PC-3 (cell line): ENCODE measurements around the gene DNHD1. TPM values are rescaled to one million over a fixed set of nuclear protein-coding genes. Genes with fewer than 3 reads are reported as not detected.

ENCODE experiments used
- ATAC-seq: fragments of 200-7000 bp; cut with Tn5 transposase; 2 replicates; pipeline ENCODE4 v1.9.1; 2020; ENCODE audit warnings: mild to moderate bottlenecking, moderate library complexity
- BruUV-seq: library from RNA; stranded (reverse); fragments of 400-500 nt; replicated peaks from 2 replicates; lab custom pipeline; 2021; lab: Mats Ljungman, UMichigan
- CTCF ChIA-PET: fragments of 300-600 bp; sonication (Branson Sonifier 250); formaldehyde crosslinking; loops from one replicate; lab custom pipeline; 2022; ENCODE audit warnings: antibody characterized with exemption; lab: Charles Lee
- POLR2A ChIA-PET: fragments of 300-600 bp; sonication (Branson Sonifier 250); formaldehyde crosslinking; loops from one replicate; lab custom pipeline; 2022; ENCODE audit warnings: antibody characterized with exemption; ENCODE audit not compliant: unreplicated experiment; lab: Charles Lee
- DNase-seq: peaks from one replicate; pipeline ENCODE4 v3.0.0-alpha.2; 2015
- H2AFZ ChIP-seq: fragments of 300-600 bp; sonication (generic); 2 replicates; pipeline ENCODE4 v1.6.0; 2016; ENCODE audit warnings: antibody characterized with exemption, low read length
- H3F3A ChIP-seq: fragments of 300-600 bp; sonication (generic); one replicate; pipeline ENCODE4 v1.6.0; 2017; ENCODE audit warnings: antibody characterized with exemption, low read length, control low read depth, mild to moderate bottlenecking; ENCODE audit not compliant: unreplicated experiment
- H3K27ac ChIP-seq: fragments of 300-600 bp; sonication (generic); 2 replicates; pipeline ENCODE4 v1.5.1; 2016; ENCODE audit warnings: mild to moderate bottlenecking, low read length
- H3K27me3 ChIP-seq: fragments of 300-600 bp; sonication (generic); 2 replicates; pipeline ENCODE4 v1.6.1; 2016; ENCODE audit warnings: low read length, mixed read lengths
- H3K36me3 ChIP-seq: fragments of 300-600 bp; sonication (generic); 2 replicates; pipeline ENCODE4 v1.6.1; 2016; ENCODE audit warnings: low read depth, mixed run types, low read length, mixed read lengths
- H3K4me1 ChIP-seq: fragments of 300-600 bp; sonication (generic); 2 replicates; pipeline ENCODE4 v1.5.1; 2016; ENCODE audit warnings: low read length; ENCODE audit not compliant: insufficient read depth
- H3K4me2 ChIP-seq: fragments of 300-600 bp; sonication (generic); 2 replicates; pipeline ENCODE4 v1.6.0; 2016; ENCODE audit warnings: low read length
- H3K4me3 ChIP-seq: fragments of 300-600 bp; sonication (generic); 2 replicates; pipeline ENCODE4 v1.5.1; 2016; ENCODE audit warnings: mild to moderate bottlenecking, low read length, mixed read lengths
- H3K79me2 ChIP-seq: fragments of 300-600 bp; sonication (generic); 2 replicates; pipeline ENCODE4 v1.6.1; 2017; ENCODE audit warnings: low read length, mixed read lengths
- H3K9ac ChIP-seq: fragments of 300-600 bp; sonication (generic); 2 replicates; pipeline ENCODE4 v1.6.0; 2016; ENCODE audit warnings: mild to moderate bottlenecking, low read length
- H3K9me2 ChIP-seq: fragments of 300-600 bp; sonication (generic); replicated peaks from 2 replicates; pipeline ENCODE4 v1.6.1; 2016; ENCODE audit warnings: mixed run types, low read length, mixed read lengths
- H3K9me3 ChIP-seq: fragments of 300-600 bp; sonication (generic); 2 replicates; pipeline ENCODE4 v1.6.1; 2016; ENCODE audit warnings: low read length, mixed read lengths
- H4K20me1 ChIP-seq: fragments of 300-600 bp; sonication (generic); 2 replicates; pipeline ENCODE4 v1.6.1; 2016; ENCODE audit warnings: low read length, mixed read lengths
- EZH2 ChIP-seq: fragments of 300-600 bp; sonication (generic); IDR thresholded peaks from one replicate; pipeline ENCODE4 v1.6.1; 2017; ENCODE audit warnings: antibody characterized with exemption, mild to moderate bottlenecking, low read length; ENCODE audit not compliant: unreplicated experiment
- EZH2phosphoT487 ChIP-seq: fragments of 300-600 bp; sonication (generic); IDR thresholded peaks from 2 replicates; pipeline ENCODE4 v1.6.1; 2018; ENCODE audit warnings: mild to moderate bottlenecking, antibody characterized with exemption, low read length, borderline replicate concordance
- intact Hi-C: fragments of 100-400 bp; cut with micrococcal nuclease; formaldehyde crosslinking; loops from 2 replicates; pipeline ENCODE4 v1.9.0; 2023
- total RNA-seq: library from RNA; depleted of rRNA; stranded (reverse); fragments of >200 nt; gene quantifications from 2 replicates; pipeline ENCODE4 v1.2.3, GENCODE V29; 2014
- TF ChIP-seq, protein P1 (sequence below): fragments of 300-600 bp; sonication (generic); conservative IDR thresholded peaks from 2 replicates; pipeline ENCODE4 v1.5.1; 2017; ENCODE audit warnings: antibody characterized with exemption, low read depth, mild to moderate bottlenecking, low read length

DNHD1 gene
- total RNA-seq, 1 experiment from 2014 or later, result 9.3 TPM

DNA sequence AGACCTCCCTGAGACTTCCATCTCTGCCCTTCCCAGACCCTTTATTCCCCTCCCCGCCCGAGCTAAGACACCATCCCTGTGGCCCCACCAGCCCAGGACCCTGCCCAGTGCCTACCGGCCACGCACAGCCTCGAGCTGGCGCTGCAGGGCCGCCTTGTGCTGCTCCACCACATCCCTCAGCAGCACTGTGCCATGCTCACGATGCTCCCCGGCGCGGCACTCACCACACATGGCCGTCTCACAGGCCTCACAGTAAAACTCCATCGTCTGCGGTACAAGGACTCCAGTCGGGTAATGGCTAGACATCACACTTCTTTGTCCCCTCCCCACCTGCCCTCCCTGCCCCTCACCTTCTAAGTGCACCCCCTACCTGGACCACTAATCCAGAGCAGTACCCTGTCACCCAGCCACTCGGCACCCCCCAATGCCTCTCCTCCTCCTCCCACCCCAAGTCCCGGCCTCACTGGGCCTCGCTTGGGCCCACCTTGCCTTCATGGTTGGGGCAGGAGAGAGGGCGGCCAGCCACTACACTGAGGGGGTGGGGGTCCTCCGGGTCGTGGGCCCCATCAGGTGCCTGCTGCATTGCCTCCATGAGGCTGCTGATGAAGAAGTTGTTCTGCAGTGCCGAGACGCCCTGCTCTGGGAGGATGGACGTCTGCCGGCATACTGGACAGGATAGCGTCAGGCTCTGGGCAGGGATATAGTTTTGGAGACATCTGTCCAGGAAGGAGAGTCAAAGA, 39.3 kb upstream of the DNHD1 start:
- Histone ChIP-seq H3K9me2 (no peaks in the 10 kb centered on the region), H3K79me2 (no peaks in the 10 kb centered on the region), H2AFZ (no peak overlapping the region), H4K20me1 (no peaks in the 10 kb centered on the region), H3K4me2 (no peak overlapping the region), H3K36me3 (no peaks in the 10 kb centered on the region), H3F3A (no peaks in the 10 kb centered on the region), H3K9me3 (no peaks in the 10 kb centered on the region), H3K9ac (no peak overlapping the region), H3K4me1 (no peaks in the 10 kb centered on the region), H3K4me3 (no peak overlapping the region), H3K27ac (no peak overlapping the region), H3K27me3 (no peaks in the 10 kb centered on the region)
- no TSS peak for BruUV-seq
- POLR2A ChIA-PET, result no interaction called here
- TF ChIP-seq, protein P1, sequence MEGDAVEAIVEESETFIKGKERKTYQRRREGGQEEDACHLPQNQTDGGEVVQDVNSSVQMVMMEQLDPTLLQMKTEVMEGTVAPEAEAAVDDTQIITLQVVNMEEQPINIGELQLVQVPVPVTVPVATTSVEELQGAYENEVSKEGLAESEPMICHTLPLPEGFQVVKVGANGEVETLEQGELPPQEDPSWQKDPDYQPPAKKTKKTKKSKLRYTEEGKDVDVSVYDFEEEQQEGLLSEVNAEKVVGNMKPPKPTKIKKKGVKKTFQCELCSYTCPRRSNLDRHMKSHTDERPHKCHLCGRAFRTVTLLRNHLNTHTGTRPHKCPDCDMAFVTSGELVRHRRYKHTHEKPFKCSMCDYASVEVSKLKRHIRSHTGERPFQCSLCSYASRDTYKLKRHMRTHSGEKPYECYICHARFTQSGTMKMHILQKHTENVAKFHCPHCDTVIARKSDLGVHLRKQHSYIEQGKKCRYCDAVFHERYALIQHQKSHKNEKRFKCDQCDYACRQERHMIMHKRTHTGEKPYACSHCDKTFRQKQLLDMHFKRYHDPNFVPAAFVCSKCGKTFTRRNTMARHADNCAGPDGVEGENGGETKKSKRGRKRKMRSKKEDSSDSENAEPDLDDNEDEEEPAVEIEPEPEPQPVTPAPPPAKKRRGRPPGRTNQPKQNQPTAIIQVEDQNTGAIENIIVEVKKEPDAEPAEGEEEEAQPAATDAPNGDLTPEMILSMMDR, result no peak
- no peak for TF ChIP-seq EZH2
- TF ChIP-seq EZH2phosphoT487, result no peak
- DNase-seq, result no peak
- ATAC-seq, result no peak
- CTCF ChIA-PET, result no interaction called here
- intact Hi-C loops, result no loop called here

DNA sequence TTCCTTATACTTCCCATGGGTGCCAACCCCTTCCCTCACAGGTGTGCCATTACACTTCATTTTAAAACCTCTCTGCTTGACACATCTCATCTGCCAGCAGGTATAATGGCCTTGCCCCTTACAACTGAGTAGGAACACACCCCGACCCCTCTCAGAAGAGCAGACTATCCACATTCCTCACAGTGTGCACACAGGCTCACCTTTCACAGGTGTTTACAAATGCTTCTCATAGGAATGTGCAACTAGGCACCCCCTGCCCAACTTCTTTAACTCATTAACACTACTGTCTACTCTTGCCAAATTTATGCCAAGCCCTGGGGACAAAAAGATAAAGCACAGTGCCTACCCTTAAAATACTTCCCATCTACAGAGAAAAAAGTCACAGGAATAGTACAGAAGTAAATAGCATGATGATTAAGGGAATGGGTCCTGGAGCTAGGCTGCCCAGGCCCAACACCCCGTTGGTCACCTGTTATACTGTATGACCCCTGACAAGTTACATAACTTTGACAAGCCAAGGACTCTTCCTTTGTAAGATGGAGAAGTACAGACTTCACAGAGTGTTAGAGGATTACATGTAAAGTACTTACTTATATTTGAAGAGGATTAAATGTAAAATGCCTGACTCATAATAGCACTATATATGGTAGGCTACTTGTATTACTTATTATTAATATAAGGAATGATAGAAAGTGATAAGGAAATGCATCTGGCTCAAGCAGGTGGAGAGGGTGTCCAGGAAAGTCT, 38.6 kb upstream of the DNHD1 start:
- DNase-seq, result peak; percentile 10
- peak; percentile 58; the same call in 1 of the 2 replicates for ATAC-seq
- ChIA-PET CTCF (no interaction called here), POLR2A (no interaction called here)
- no peak overlapping the region for H3K27ac ChIP-seq
- no peaks in the 10 kb centered on the region for H4K20me1 ChIP-seq
- H2AFZ ChIP-seq, result no peak overlapping the region
- no TSS peak for BruUV-seq
- H3K4me1 ChIP-seq, result no peaks in the 10 kb centered on the region
- H3K27me3 ChIP-seq, result no peaks in the 10 kb centered on the region
- no peak overlapping the region for H3K9ac ChIP-seq
- intact Hi-C loops, result no loop called here
- no peaks in the 10 kb centered on the region for H3K36me3 ChIP-seq
- no peaks in the 10 kb centered on the region for H3F3A ChIP-seq
- H3K4me2 ChIP-seq, result no peak overlapping the region
- H3K4me3 ChIP-seq, result no peak overlapping the region
- no peaks in the 10 kb centered on the region for H3K9me3 ChIP-seq
- H3K9me2 ChIP-seq, result no peaks in the 10 kb centered on the region
- TF ChIP-seq, protein P1, result no peak
- TF ChIP-seq EZH2, result no peak
- no peak for TF ChIP-seq EZH2phosphoT487
- H3K79me2 ChIP-seq, result no peaks in the 10 kb centered on the region

DNA sequence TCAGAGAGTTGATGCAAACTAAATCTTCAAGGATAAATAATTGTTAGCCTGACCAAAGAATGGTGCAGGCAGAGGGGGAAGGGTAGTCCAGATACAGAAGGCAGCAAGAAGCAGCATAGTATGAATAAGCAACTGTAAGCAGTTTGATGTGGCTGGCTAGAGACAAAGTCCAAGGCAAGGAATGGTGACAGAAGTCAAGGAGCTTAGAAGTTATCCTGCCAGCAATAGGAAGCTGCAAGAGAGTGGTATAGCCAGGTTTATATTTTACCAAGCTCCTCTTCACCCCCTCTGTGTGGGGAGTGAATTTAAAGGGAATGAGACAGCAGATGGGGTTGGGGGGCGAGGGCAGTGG, 38.0 kb upstream of the DNHD1 start:
- no peaks in the 10 kb centered on the region for H3K4me1 ChIP-seq
- no peaks in the 10 kb centered on the region for H3K9me2 ChIP-seq
- ATAC-seq, result no peak
- ChIA-PET POLR2A (interaction anchor here (0.6 kb wide), 1 partner anchor 603 kb away, joined by 3 read pairs; no protein-coding TSS in a partner anchor), CTCF (no interaction called here)
- H3K27ac ChIP-seq, result no peak overlapping the region
- H4K20me1 ChIP-seq, result no peaks in the 10 kb centered on the region
- H3K79me2 ChIP-seq, result no peaks in the 10 kb centered on the region
- TF ChIP-seq, protein P1, result no peak
- no peak for TF ChIP-seq EZH2
- no peak for TF ChIP-seq EZH2phosphoT487
- no peaks in the 10 kb centered on the region for H3K27me3 ChIP-seq
- H2AFZ ChIP-seq, result no peak overlapping the region
- no peak overlapping the region for H3K4me3 ChIP-seq
- no peak for DNase-seq
- no peaks in the 10 kb centered on the region for H3K9me3 ChIP-seq
- H3K4me2 ChIP-seq, result no peak overlapping the region
- H3F3A ChIP-seq, result no peaks in the 10 kb centered on the region
- no TSS peak for BruUV-seq
- H3K9ac ChIP-seq, result no peak overlapping the region
- no peaks in the 10 kb centered on the region for H3K36me3 ChIP-seq
- intact Hi-C loops, result no loop called here
